RWPE1 (cell line): ENCODE results near the gene ZC3H8.

ENCODE experiments used
- CTCF ChIA-PET: fragments of 350-600 bp; sonication (Branson Sonifier 250); formaldehyde crosslinking; extraction: SDS; loops from one replicate; lab custom pipeline; 2021; lab: Yijun Ruan, JAX
- POLR2A ChIA-PET: fragments of 400-600 bp; formaldehyde crosslinking; extraction: SDS; loops from one replicate; lab custom pipeline; 2020; ENCODE audit warnings: antibody characterized with exemption; ENCODE audit not compliant: low non-redundant PET; lab: Yijun Ruan, JAX
- DNase-seq: peaks from one replicate; pipeline ENCODE4 v3.0.0; 2012; ENCODE audit warnings: low spot score
- H3K27ac ChIP-seq: fragments of 450-650 bp; 2 replicates; pipeline ENCODE4 v1.5.1; 2017
- CTCF ChIP-seq: fragments of 450-650 bp; conservative IDR thresholded peaks from 2 replicates; pipeline ENCODE4 v1.5.1; 2017; ENCODE audit warnings: low read depth, mild to moderate bottlenecking

Gene ZC3H8

GRCh38 chr2:112165296-112165695 lies 89.5 kb downstream of the ZC3H8 start:
- H3K27ac ChIP-seq, result no peak overlapping the region
- ChIA-PET CTCF (no interaction called here), POLR2A (no interaction called here)
- TF ChIP-seq CTCF, result no peak
- no peak for DNase-seq

GRCh38 chr2:112164876-112165275 lies 90.0 kb downstream of the ZC3H8 start:
- ChIA-PET POLR2A (no interaction called here), CTCF (no interaction called here)
- no peak overlapping the region for H3K27ac ChIP-seq
- TF ChIP-seq CTCF, result no peak
- DNase-seq, result no peak

GRCh38 chr2:112163541-112163981 lies 91.3 kb downstream of the ZC3H8 start:
- TF ChIP-seq CTCF, result no peak
- ChIA-PET CTCF (no interaction called here), POLR2A (no interaction called here)
- no peak overlapping the region for H3K27ac ChIP-seq
- DNase-seq, result no peak

- POLR2A ChIA-PET, result no interaction called here
- no peak overlapping the region for H3K27ac ChIP-seq
- no peak for TF ChIP-seq CTCF
- DNase-seq, result no peak
- CTCF ChIA-PET, result interaction anchor here (0.6 kb wide), 1 partner anchor 15 kb away, joined by 7 read pairs; no protein-coding TSS in a partner anchor
These were observed 91.9 kb downstream of the ZC3H8 start for GRCh38 chr2:112162956-112163355.

GRCh38 chr2:112162341-112162740 lies 92.5 kb downstream of the ZC3H8 start:
- POLR2A ChIA-PET, result no interaction called here

More at GRCh38 chr2:112162341-112162740, 92.5 kb downstream of the ZC3H8 start:
- no peak for DNase-seq
- CTCF ChIA-PET, result interaction anchor here (0.6 kb wide), 1 partner anchor 16 kb away, joined by 7 read pairs; no protein-coding TSS in a partner anchor
- H3K27ac ChIP-seq, result no peak overlapping the region
- no peak for TF ChIP-seq CTCF
